ENCODE data around the gene GLDC.
"Not testable (repeated sequence)": the region's sequence is repeated elsewhere in the genome, so short reads cannot be mapped to it uniquely, and the experiment has no call there.

The GLDC gene

GRCh38 chr9:6645355-6646292, at the start of gene GLDC:
GLDC (minus strand) TSS chr9:6645729; CDS start chr9:6645499, 230 bp downstream.
- DNase-seq (ENCODE audit: low read depth in 2 of 2) = peak in 1 of 2 experiments; percentile 41

GRCh38 chr9:6692881-6693361, 47.4 kb upstream of the GLDC start:
- DNase-seq (ENCODE audit: low read depth in 2 of 2) = no peak

DNA sequence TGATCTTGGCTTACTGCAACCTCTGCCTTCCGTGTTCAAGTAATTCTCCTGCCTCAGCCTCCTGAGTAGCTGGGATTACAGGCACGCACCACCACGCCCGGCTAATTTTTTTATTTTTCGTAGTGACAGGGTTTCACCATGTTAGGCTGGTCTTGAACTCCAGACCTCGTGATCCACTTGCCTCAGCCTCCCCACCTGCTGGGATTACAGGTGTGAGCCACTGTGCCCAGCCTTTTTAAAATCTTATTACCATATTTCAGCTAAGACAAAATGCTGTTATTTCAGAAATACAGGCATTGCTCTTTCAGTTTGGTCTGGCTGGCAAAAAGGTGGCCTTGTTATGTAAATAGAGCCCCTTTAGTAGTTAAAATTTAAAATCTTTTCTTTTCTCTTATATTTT, 46.9 kb upstream of the GLDC start:
- DNase-seq (ENCODE audit: low read depth in 2 of 2) = no peak

GRCh38 chr9:6690675-6691070, 45.1 kb upstream of the GLDC start:
- not testable (repeated sequence) for DNase-seq (ENCODE audit: low read depth in 2 of 2)

DNA sequence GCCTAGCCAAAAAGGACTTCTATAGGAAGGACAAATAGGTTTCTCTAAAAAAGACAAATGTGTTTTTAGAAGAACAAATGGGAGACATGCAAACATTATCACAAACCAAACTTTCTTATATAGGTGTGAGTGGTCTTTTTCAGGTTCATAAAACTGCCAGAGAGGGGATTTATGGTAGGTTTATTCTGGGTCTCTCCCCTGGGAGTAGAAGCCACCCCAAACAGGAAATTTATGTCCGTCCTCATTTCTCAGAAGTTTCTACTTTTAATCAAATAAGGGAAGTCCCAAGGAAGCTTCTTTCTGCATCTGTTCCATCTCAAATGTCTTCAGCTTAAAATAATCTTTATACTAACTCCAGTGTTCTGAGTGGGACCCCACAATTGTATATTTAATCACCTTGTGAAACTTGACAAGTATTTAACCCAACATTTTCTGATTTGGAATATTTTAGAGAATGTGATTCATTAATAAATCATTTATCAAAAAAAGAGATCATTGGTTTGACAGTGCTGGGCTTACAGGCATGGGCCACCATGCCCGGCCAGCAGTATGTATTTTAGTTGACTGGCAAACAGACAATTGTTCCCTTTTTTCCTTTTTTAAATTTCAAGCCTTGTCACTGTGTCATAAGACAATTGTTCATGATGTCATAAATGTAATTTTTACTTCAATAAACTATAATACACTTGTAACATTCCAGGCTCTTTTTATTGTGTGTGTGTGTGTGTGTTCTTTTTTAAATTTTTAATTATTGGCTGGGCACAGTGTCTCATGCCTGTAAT, 44.6 kb upstream of the GLDC start:
- DNase-seq (ENCODE audit: low read depth in 2 of 2) = no peak

DNA sequence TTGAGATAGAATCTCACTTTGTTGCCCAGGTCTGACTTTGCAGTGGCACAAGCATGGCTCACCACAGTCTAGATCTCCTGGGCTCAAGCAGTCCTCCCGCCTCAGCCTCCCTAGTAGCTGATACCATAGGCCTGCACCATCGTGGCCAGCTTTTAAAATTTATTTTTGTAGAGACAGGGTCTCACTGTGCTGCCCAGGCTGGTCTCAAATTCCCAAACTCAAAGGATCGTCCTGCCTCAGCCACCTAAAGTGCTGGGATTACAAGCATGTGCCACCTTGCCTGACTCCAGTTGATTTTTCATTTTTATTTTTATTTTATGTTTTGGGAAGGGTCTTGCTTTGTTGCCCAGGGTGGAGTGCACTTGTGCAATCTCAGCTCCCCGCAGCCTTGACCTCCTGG, 41.7 kb upstream of the GLDC start:
- DNase-seq (ENCODE audit: low read depth in 2 of 2) = no peak

GRCh38 chr9:6686396-6686795, 40.9 kb upstream of the GLDC start:
- DNase-seq (ENCODE audit: low read depth in 2 of 2) = no peak

DNA sequence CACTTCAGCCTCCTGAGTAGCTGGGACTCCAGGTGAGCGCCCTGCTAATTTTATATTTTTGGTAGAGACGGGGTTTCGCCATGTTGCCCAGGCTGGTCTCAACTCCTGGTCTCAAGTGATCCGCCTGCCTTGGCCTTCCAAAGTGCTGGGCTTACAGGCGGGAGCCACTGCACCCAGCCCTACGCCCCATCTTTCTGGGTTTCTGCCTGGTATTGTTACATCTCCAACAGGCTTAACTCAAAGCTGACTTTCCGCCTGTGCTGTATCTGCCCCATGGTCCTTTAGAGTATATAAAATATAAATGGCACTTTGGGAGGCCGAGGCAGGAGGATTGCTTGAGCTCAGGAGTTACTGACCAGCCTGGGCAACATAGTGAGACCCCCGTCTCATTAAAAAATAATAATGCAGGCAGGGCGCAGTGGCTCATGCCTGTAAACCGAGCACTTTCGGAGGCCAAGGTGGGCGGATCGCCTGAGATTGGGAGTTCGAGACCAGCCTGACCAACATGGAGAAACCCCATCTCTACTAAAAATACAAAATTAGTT, 36.5 kb upstream of the GLDC start:
- peak in 1 of 2 experiments; percentile 4 for DNase-seq (ENCODE audit: low read depth in 2 of 2)

- peak; percentile 85 for DNase-seq (ENCODE audit: low read depth in 2 of 2)
Measured at GRCh38 chr9:6681147-6681956, 35.8 kb upstream of the GLDC start.

DNA sequence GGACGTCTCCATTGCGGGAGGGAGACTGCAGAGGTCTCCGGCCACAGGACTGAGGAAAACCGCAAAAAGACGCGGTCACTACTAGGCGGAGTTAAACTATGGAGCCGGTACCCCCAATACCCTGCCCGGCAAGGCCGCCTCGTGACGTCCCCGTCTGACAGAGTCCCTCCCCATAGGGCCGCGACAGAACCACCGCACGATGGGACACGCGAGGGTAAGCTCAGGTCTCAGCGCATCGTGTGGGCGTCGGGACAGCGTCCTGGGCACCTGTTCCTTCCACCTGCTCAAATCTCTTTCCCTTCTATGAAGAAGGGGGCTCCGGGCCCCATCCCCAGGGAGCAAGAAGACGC, 35.2 kb upstream of the GLDC start:
- DNase-seq (ENCODE audit: low read depth in 2 of 2) = peak; percentile 55 to 69

- no peak for DNase-seq (ENCODE audit: low read depth in 2 of 2)
Measured at GRCh38 chr9:6677803-6678202, 32.3 kb upstream of the GLDC start.

DNA sequence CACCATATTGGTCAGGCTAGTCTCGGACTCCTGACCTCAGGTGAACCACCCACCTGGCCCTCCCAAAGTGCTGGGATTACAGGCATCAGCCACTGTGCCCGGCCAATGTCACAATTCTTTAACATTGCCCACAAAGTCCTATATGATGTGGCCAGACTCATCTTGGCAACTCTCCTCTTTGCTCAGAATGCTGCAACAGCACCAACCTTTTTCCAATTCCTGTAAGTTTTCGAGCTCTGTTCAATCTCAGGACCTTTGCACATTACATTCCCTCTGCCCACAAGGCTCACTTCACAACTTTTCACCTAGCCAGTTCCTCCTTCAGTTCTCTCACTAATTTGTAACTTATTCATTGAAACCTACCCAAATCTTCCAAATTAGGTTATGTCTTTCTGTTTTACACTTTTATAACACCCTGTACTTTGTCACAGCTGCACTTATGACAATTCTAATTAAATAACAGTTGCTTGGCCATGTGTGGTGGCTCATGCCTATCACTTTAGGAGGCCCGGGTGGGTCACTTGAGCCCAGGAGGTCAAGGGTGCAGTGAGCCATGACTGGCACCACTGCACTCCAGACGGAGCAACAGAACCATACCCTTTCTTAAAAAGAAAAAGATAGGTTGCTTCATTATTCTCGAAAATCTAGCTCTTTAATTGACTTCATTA, 30.9 kb upstream of the GLDC start:
- DNase-seq (ENCODE audit: low read depth in 2 of 2) = no peak

- DNase-seq (ENCODE audit: low read depth in 2 of 2) = no peak
Measured at GRCh38 chr9:6675268-6675667, 29.7 kb upstream of the GLDC start.

- DNase-seq (ENCODE audit: low read depth in 2 of 2) = no peak
Measured at GRCh38 chr9:6673326-6674025, 27.9 kb upstream of the GLDC start.

DNA sequence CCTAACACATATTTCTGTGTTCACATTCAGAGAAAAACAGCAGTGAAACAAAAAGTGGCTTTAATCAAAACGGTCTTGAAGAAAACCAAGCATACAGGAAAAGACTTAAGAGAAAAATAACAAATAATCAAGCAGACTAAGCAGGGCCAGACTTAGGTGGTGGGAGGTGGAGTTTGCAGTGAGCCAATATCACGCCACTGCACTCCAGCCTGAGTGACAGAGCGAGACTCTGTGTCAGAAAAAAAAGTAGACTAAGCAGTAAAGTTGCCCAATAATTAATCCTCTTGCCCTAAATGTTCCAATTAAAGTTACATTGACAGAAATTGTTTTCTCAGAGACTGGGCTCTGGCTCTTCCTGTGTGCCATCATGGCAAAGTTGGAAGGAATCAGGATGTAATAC, 26.6 kb upstream of the GLDC start:
- DNase-seq (ENCODE audit: low read depth in 2 of 2) = no peak

- no peak for DNase-seq (ENCODE audit: low read depth in 2 of 2)
Measured at GRCh38 chr9:6671416-6671815, 25.9 kb upstream of the GLDC start.

GRCh38 chr9:6669881-6670280, 24.4 kb upstream of the GLDC start:
- no peak for DNase-seq (ENCODE audit: low read depth in 2 of 2)

GRCh38 chr9:6667633-6668280, 22.2 kb upstream of the GLDC start:
- DNase-seq (ENCODE audit: low read depth in 2 of 2) = no peak

DNA sequence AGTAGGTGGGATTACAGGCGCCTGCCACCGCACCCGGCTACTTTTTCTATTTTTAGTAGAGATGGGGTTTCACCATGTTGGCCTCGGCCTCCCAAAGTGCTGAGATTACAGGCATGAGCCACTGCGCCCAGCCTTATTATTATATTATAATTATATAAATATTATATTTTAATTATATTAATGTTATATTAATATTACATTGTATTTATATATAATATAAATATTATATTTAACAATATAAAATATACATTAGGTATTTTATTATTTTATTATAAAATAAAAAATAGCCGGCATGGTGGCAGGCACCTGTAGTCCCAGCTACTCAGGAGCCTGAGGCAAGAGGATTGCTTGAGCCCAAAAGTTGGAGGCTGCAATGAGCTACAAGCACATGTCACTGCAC, 21.6 kb upstream of the GLDC start:
- DNase-seq (ENCODE audit: low read depth in 2 of 2) = no peak

- no peak for DNase-seq (ENCODE audit: low read depth in 2 of 2)
Measured at GRCh38 chr9:6665628-6666027, 20.1 kb upstream of the GLDC start.
